ENCODE data around the gene BUB1B. TPM values are rescaled to one million over a fixed set of nuclear protein-coding genes. Genes with fewer than 3 reads are reported as not detected.

BUB1B gene
- total RNA-seq, 1 experiment from 2014 or later: 83.2 TPM

DNA sequence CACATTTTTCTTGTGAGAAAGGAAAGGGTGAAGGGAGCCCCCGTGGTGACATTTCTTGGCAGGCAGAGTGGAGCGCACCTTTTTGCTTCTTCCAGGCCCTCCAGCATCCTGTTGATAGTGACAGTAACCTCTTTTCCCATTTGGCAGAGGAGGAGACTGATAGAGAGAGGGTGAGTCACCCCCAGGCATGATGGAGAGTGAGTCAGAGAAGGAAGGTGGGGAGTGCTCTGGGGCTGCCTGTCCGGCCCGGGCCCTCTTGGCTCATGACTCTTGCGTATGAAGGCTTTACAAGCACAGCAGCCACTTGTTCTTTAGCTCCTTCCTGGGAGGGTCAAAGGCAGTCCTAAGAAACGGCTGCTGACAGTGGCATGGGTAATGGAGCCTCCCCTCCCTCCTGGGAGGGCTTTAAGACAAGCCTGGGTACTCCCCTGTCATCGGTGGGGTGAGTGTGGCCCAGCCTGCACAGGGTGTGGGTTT is 106.0 kb downstream of the BUB1B start:
- no peak overlapping the region for H3K9ac ChIP-seq (ENCODE audit: extremely low read depth, insufficient read length, low read length)
- WGBS (ENCODE audit: extremely low coverage, insufficient read length, low lambda C conversion rate): no CpG with 5 or more reads among the region's 7 CpGs
- no peak overlapping the region for H4K91ac ChIP-seq (ENCODE audit: insufficient read length, low read depth, low read length)
- no peaks in the 10 kb centered on the region for H3K27me3 ChIP-seq (ENCODE audit: insufficient read depth, low read length)
- H3K56ac ChIP-seq (ENCODE audit: insufficient read length, low read depth, low read length): no peak overlapping the region
- no peaks in the 10 kb centered on the region for H3K79me1 ChIP-seq (ENCODE audit: insufficient read depth, low read depth, low read length, poor library complexity, severe bottlenecking)
- H4K8ac ChIP-seq (replicated peaks; ENCODE audit: insufficient read length, low read depth, low read length): no peak overlapping the region
- Mint-ChIP-seq H3K27me3 (ENCODE audit: low read depth) (no peaks in the 10 kb centered on the region; the same call in 1 of the 2 replicates), H3K4me3 (no peak overlapping the region), H3K9me3 (no peaks in the 10 kb centered on the region; a peak in 1 of 5 replicates), H3K27ac (0 out of 7 replicates have a peak overlapping the region, but pooled peaks of 1 of the 3 experiments have one; percentile 10), H3K4me1 (peaks cover 15 to 34% of the 10 kb centered on the region in 2 experiments), H3K36me3 (ENCODE audit: insufficient read depth in 1 of 3, low read depth in 3 of 3) (no peaks in the 10 kb centered on the region; a peak in 2 of 7 replicates)
- H3K23me2 ChIP-seq (ENCODE audit: insufficient read length, low read depth, low read length, poor library complexity, severe bottlenecking): no peaks in the 10 kb centered on the region
- no peak overlapping the region for H2AK5ac ChIP-seq (ENCODE audit: insufficient read length, low read length)
- no peak overlapping the region for H2AFZ ChIP-seq (ENCODE audit: low read length)
- no peaks in the 10 kb centered on the region for H4K20me1 ChIP-seq (ENCODE audit: control insufficient read depth, insufficient read depth, insufficient read length)
- no peak overlapping the region for H2BK120ac ChIP-seq (ENCODE audit: low read depth, low read length, poor library complexity, severe bottlenecking)
- no peak overlapping the region for H2BK5ac ChIP-seq (ENCODE audit: insufficient read length, low read length)
- no peak overlapping the region for H2BK15ac ChIP-seq (ENCODE audit: low read depth, low read length)
- no peak overlapping the region for H3T11ph ChIP-seq (ENCODE audit: low read length)
- H3K4me2 ChIP-seq (ENCODE audit: insufficient read depth, insufficient read length, low read length): no peak overlapping the region
- H4K5ac ChIP-seq (ENCODE audit: insufficient read length, low read depth, low read length): no peak overlapping the region
- no peaks in the 10 kb centered on the region for H3K4me1 ChIP-seq (ENCODE audit: insufficient read depth, low read length)
- H2BK20ac ChIP-seq (ENCODE audit: low read depth, low read length, poor library complexity, severe bottlenecking): no peak overlapping the region
- H3K14ac ChIP-seq (ENCODE audit: insufficient read depth, low read length): no peak overlapping the region
- no peak for DNase-seq
- no peak overlapping the region for H3K4ac ChIP-seq (ENCODE audit: low read depth, low read length)
- no peaks in the 10 kb centered on the region for H3K79me2 ChIP-seq (ENCODE audit: insufficient read depth, low read length)
- no peak overlapping the region for H2BK12ac ChIP-seq (ENCODE audit: insufficient read length, low read depth, low read length)
- H3K23ac ChIP-seq (ENCODE audit: insufficient read length, low read depth, low read length): no peak overlapping the region
- TF ChIP-seq, protein P1, sequence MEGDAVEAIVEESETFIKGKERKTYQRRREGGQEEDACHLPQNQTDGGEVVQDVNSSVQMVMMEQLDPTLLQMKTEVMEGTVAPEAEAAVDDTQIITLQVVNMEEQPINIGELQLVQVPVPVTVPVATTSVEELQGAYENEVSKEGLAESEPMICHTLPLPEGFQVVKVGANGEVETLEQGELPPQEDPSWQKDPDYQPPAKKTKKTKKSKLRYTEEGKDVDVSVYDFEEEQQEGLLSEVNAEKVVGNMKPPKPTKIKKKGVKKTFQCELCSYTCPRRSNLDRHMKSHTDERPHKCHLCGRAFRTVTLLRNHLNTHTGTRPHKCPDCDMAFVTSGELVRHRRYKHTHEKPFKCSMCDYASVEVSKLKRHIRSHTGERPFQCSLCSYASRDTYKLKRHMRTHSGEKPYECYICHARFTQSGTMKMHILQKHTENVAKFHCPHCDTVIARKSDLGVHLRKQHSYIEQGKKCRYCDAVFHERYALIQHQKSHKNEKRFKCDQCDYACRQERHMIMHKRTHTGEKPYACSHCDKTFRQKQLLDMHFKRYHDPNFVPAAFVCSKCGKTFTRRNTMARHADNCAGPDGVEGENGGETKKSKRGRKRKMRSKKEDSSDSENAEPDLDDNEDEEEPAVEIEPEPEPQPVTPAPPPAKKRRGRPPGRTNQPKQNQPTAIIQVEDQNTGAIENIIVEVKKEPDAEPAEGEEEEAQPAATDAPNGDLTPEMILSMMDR (conservative IDR thresholded peaks at IDR 0.05): no peak
- no peak overlapping the region for H3K18ac ChIP-seq (ENCODE audit: insufficient read length, low read depth, low read length)
- H3K9me3 ChIP-seq (ENCODE audit: control insufficient read depth, low read depth, low read length): no peaks in the 10 kb centered on the region
- no peak overlapping the region for H3K27ac ChIP-seq (ENCODE audit: insufficient read length, low read depth, low read length)

Measured in H9 (cell line).